ENCODE results near the gene MCM3.

DNA sequence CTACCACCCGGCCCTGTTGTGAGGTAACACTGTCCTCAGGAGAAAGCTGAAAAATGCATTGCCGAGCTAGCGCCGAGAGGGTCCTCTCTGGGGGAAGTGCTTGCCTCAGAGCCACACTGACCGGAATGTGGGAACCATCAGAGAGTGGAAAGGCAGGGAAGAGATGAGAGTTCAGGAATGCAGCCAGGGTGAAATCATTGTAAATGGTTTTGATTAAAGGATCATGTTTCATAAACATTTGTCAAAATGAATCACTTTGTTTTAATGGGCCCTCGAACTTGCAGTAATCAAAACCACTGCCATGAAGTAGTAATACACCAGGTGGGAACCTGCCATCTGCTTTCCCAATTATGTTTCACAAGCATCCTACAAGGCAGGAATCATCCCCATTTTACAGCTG lies 23.3 kb downstream of the MCM3 start:
- TF ChIP-seq, protein P1, sequence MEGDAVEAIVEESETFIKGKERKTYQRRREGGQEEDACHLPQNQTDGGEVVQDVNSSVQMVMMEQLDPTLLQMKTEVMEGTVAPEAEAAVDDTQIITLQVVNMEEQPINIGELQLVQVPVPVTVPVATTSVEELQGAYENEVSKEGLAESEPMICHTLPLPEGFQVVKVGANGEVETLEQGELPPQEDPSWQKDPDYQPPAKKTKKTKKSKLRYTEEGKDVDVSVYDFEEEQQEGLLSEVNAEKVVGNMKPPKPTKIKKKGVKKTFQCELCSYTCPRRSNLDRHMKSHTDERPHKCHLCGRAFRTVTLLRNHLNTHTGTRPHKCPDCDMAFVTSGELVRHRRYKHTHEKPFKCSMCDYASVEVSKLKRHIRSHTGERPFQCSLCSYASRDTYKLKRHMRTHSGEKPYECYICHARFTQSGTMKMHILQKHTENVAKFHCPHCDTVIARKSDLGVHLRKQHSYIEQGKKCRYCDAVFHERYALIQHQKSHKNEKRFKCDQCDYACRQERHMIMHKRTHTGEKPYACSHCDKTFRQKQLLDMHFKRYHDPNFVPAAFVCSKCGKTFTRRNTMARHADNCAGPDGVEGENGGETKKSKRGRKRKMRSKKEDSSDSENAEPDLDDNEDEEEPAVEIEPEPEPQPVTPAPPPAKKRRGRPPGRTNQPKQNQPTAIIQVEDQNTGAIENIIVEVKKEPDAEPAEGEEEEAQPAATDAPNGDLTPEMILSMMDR (IDR thresholded peaks at IDR 0.05; ENCODE audit: poor library complexity, severe bottlenecking) = no peak
- TF ChIP-seq EZH2 (IDR thresholded peaks at IDR 0.05; ENCODE audit: borderline replicate concordance, insufficient read depth, low read length, poor library complexity, severe bottlenecking) (no peak), EP300 (conservative IDR thresholded peaks at IDR 0.05; ENCODE audit: poor library complexity, severe bottlenecking) (no peak), SMC3 (conservative IDR thresholded peaks at IDR 0.05; ENCODE audit: poor library complexity) (no peak), RAD21 (conservative IDR thresholded peaks at IDR 0.05) (no peak)
- TF ChIP-seq, protein P2, sequence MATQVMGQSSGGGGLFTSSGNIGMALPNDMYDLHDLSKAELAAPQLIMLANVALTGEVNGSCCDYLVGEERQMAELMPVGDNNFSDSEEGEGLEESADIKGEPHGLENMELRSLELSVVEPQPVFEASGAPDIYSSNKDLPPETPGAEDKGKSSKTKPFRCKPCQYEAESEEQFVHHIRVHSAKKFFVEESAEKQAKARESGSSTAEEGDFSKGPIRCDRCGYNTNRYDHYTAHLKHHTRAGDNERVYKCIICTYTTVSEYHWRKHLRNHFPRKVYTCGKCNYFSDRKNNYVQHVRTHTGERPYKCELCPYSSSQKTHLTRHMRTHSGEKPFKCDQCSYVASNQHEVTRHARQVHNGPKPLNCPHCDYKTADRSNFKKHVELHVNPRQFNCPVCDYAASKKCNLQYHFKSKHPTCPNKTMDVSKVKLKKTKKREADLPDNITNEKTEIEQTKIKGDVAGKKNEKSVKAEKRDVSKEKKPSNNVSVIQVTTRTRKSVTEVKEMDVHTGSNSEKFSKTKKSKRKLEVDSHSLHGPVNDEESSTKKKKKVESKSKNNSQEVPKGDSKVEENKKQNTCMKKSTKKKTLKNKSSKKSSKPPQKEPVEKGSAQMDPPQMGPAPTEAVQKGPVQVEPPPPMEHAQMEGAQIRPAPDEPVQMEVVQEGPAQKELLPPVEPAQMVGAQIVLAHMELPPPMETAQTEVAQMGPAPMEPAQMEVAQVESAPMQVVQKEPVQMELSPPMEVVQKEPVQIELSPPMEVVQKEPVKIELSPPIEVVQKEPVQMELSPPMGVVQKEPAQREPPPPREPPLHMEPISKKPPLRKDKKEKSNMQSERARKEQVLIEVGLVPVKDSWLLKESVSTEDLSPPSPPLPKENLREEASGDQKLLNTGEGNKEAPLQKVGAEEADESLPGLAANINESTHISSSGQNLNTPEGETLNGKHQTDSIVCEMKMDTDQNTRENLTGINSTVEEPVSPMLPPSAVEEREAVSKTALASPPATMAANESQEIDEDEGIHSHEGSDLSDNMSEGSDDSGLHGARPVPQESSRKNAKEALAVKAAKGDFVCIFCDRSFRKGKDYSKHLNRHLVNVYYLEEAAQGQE (IDR thresholded peaks at IDR 0.05; ENCODE audit: borderline replicate concordance) = no peak
